HUES6 (cell line): ENCODE measurements around the gene C1QTNF9.
"Not testable (repeated sequence)": the region's sequence is repeated elsewhere in the genome, so short reads cannot be mapped to it uniquely, and the experiment has no call there.

ENCODE experiments used
- H3K27ac ChIP-seq: 2 replicates; pipeline ENCODE4 v1.7.0; 2013; ENCODE audit warnings: low read depth, mild to moderate bottlenecking, low read length, inconsistent platforms
- H3K27me3 ChIP-seq: 2 replicates; pipeline ENCODE4 v1.6.1; 2013; ENCODE audit warnings: low read length; ENCODE audit not compliant: control insufficient read depth, insufficient read depth
- H3K36me3 ChIP-seq: 2 replicates; pipeline ENCODE4 v1.6.1; 2013; ENCODE audit warnings: low read length; ENCODE audit not compliant: control insufficient read depth, insufficient read depth
- H3K4me1 ChIP-seq: 2 replicates; pipeline ENCODE4 v1.6.1; 2013; ENCODE audit warnings: low read length; ENCODE audit not compliant: control insufficient read depth, insufficient read depth
- H3K4me3 ChIP-seq: 2 replicates; pipeline ENCODE4 v1.5.1; 2013; ENCODE audit warnings: low read depth, low read length
- H3K9ac ChIP-seq: one replicate; pipeline ENCODE4 v1.6.1; 2013; ENCODE audit warnings: mild to moderate bottlenecking, low read length
- H3K9me3 ChIP-seq: 2 replicates; pipeline ENCODE4 v1.6.1; 2013; ENCODE audit warnings: low read depth, low read length; ENCODE audit not compliant: control insufficient read depth, insufficient read depth

C1QTNF9 gene

GRCh38 chr13:24323036-24323738 is 13.8 kb downstream of the C1QTNF9 start:
- Histone ChIP-seq H3K27me3 (peaks cover 14% of the 10 kb centered on the region), H3K27ac (no peak overlapping the region), H3K36me3 (no peaks in the 10 kb centered on the region), H3K4me1 (no peaks in the 10 kb centered on the region), H3K9ac (no peak overlapping the region), H3K9me3 (no peaks in the 10 kb centered on the region), H3K4me3 (no peak overlapping the region)

GRCh38 chr13:24323739-24324075 is 14.3 kb downstream of the C1QTNF9 start:
- Histone ChIP-seq H3K9ac (no peak overlapping the region), H3K27ac (no peak overlapping the region), H3K4me3 (no peak overlapping the region), H3K27me3 (peaks cover 20% of the 10 kb centered on the region), H3K9me3 (no peaks in the 10 kb centered on the region), H3K4me1 (no peaks in the 10 kb centered on the region), H3K36me3 (no peaks in the 10 kb centered on the region)

- not testable (repeated sequence) for H3K4me3 ChIP-seq, H3K9ac ChIP-seq, H3K36me3 ChIP-seq, H3K9me3 ChIP-seq, H3K4me1 ChIP-seq, H3K27ac ChIP-seq
- H3K27me3 ChIP-seq: peaks cover 24% of the 10 kb centered on the region
These were observed 18.2 kb downstream of the C1QTNF9 start for GRCh38 chr13:24327598-24327997.

- Histone ChIP-seq H3K4me3 (peak overlapping the region; percentile 48), H3K9ac (no peak overlapping the region), H3K27me3 (peaks cover 24% of the 10 kb centered on the region)
These were observed 18.8 kb downstream of the C1QTNF9 start for GRCh38 chr13:24328145-24328544.

GRCh38 chr13:24338721-24339120 is 29.3 kb downstream of the C1QTNF9 start:
- Histone ChIP-seq H3K27me3 (no peaks in the 10 kb centered on the region), H3K4me3 (no peak overlapping the region), H3K27ac (no peak overlapping the region), H3K9ac (no peak overlapping the region), H3K4me1 (no peaks in the 10 kb centered on the region), H3K36me3 (no peaks in the 10 kb centered on the region), H3K9me3 (peaks cover 3% of the 10 kb centered on the region; the same call in 1 of the 2 replicates)

More at GRCh38 chr13:24328145-24328544, 18.8 kb downstream of the C1QTNF9 start:
- Histone ChIP-seq H3K9me3 (no peaks in the 10 kb centered on the region), H3K4me1 (no peaks in the 10 kb centered on the region), H3K36me3 (no peaks in the 10 kb centered on the region), H3K27ac (no peak overlapping the region)

DNA sequence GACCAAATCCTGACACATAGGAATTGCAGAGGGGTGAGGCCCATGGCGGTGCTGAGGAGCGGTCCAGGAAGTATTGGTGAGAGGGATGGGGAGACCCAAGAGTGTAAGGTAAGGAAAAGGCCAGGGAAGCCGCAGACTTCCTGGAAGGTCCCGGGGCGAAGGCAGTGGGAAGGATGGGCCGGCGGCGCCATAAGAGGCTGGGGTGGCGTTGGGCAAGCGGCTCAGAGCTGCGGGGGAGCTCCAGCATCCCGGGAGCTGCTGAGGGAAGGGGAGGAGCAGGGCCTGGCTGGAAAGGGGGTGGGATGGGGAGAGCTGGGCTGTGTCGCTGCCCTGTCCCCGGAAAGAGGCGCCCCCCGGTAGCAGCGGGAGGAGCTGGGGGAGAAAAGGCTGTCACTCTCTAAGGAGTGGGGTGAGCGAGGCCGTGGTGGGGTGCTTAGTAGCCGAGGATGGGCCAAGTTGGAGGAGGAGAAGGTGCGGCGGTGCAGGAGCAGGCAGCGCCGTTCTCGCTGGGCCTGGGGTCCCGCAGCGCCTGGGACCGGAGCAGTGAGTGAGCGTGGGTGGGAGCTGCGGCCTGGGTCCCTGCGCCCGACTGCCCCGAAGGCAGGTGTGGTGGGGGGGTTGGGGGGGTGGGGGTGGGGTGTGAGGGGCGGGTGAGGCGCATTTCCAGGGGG is 30.7 kb downstream of the C1QTNF9 start:
- no peak overlapping the region for H3K4me3 ChIP-seq
- H3K9ac ChIP-seq: no peak overlapping the region
- peaks cover 3% of the 10 kb centered on the region; the same call in 1 of the 2 replicates for H3K9me3 ChIP-seq
- no peaks in the 10 kb centered on the region for H3K36me3 ChIP-seq
- H3K27ac ChIP-seq: no peak overlapping the region
- no peaks in the 10 kb centered on the region for H3K27me3 ChIP-seq
- H3K4me1 ChIP-seq: no peaks in the 10 kb centered on the region

GRCh38 chr13:24340608-24340955 is 31.2 kb downstream of the C1QTNF9 start:
- no peaks in the 10 kb centered on the region for H3K27me3 ChIP-seq
- H3K9ac ChIP-seq: no peak overlapping the region

GRCh38 chr13:24341439-24341838 is 32.1 kb downstream of the C1QTNF9 start:
- Histone ChIP-seq H3K4me3 (no peak overlapping the region), H3K36me3 (no peaks in the 10 kb centered on the region), H3K9me3 (peaks cover 3% of the 10 kb centered on the region; the same call in 1 of the 2 replicates), H3K9ac (no peak overlapping the region), H3K4me1 (no peaks in the 10 kb centered on the region), H3K27me3 (no peaks in the 10 kb centered on the region), H3K27ac (no peak overlapping the region)

More at GRCh38 chr13:24340608-24340955, 31.2 kb downstream of the C1QTNF9 start:
- H3K4me1 ChIP-seq: no peaks in the 10 kb centered on the region
- H3K4me3 ChIP-seq: no peak overlapping the region
- H3K36me3 ChIP-seq: no peaks in the 10 kb centered on the region
- no peak overlapping the region for H3K27ac ChIP-seq
- H3K9me3 ChIP-seq: peaks cover 3% of the 10 kb centered on the region; the same call in 1 of the 2 replicates

DNA sequence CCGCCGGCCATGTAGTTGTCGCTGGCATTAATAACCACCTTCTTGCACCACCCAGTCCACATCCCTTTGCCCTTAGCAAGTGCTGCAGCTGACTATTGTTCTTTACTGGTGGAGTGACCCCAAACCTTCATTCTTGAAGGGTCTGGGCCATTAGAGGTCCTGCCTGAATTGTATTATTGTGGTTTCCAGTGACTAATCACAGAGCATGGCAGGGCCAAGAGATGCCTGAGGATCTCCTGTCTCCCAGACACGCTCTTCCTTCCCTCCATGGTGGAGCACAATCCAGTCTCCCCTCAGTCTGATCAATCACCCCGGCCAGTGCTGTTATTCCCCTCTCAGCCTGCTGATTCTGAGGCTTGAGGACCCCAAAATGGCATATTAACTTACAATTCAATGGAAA is 39.0 kb downstream of the C1QTNF9 start:
- Histone ChIP-seq H3K27me3 (no peaks in the 10 kb centered on the region), H3K9ac (no peak overlapping the region), H3K36me3 (no peaks in the 10 kb centered on the region), H3K4me1 (no peaks in the 10 kb centered on the region), H3K27ac (no peak overlapping the region), H3K4me3 (no peak overlapping the region), H3K9me3 (no peaks in the 10 kb centered on the region)

- H3K4me3 ChIP-seq: no peak overlapping the region
- H3K9ac ChIP-seq: no peak overlapping the region
- no peaks in the 10 kb centered on the region for H3K9me3 ChIP-seq
- no peak overlapping the region for H3K27ac ChIP-seq
- no peaks in the 10 kb centered on the region for H3K4me1 ChIP-seq
- no peaks in the 10 kb centered on the region for H3K27me3 ChIP-seq
- no peaks in the 10 kb centered on the region for H3K36me3 ChIP-seq
These were observed 39.6 kb downstream of the C1QTNF9 start for GRCh38 chr13:24348797-24349515.
